HEK293 (cell line): ENCODE results near the gene SCRN1.

Experiments
- CTCF ChIA-PET: fragments of 350-600 bp; formaldehyde crosslinking; extraction: SDS; loops from one replicate; lab custom pipeline; 2021; ENCODE audit warnings: antibody characterized with exemption; lab: Yijun Ruan, JAX
- POLR2A ChIA-PET: fragments of 300-600 bp; formaldehyde crosslinking; extraction: SDS; loops from one replicate; lab custom pipeline; 2020; ENCODE audit warnings: antibody characterized with exemption, inconsistent platforms; lab: Yijun Ruan, JAX
- H3K27ac ChIP-seq: fragments of 200-500 bp; sonication (Bioruptor generic); 2 replicates; pipeline ENCODE4 v1.5.1; 2014; ENCODE audit warnings: low read depth, low read length, control low read depth, inconsistent platforms; ENCODE audit errors: extremely low read depth
- H3K36me3 ChIP-seq, 2 experiments: fragments of 200-500 bp in 1 of 2; sonication (Bioruptor generic) in 1 of 2; 1 replicate in 1 of 2; 2 replicates in 1 of 2; pipeline ENCODE4 v1.5.1; 2014 to 2017; ENCODE audit warnings: inconsistent platforms in 2 of 2, low read length in 2 of 2; ENCODE audit not compliant: control insufficient read depth in 2 of 2, insufficient read depth in 1 of 2
- H3K4me1 ChIP-seq: fragments of 200-500 bp; sonication (Bioruptor generic); 2 replicates; pipeline ENCODE4 v1.5.1; 2014; ENCODE audit warnings: mild to moderate bottlenecking, low read length, inconsistent platforms; ENCODE audit not compliant: control insufficient read depth, insufficient read depth
- H3K4me3 ChIP-seq: 2 replicates; pipeline ENCODE4 v1.5.1; 2011; ENCODE audit warnings: low read depth, mild to moderate bottlenecking, control low read depth, low read length, moderate library complexity
- H3K9me3 ChIP-seq: fragments of 200-500 bp; sonication (Bioruptor generic); 2 replicates; pipeline ENCODE4 v1.5.1; 2014; ENCODE audit warnings: low read depth, low read length, inconsistent platforms; ENCODE audit not compliant: control insufficient read depth, insufficient read depth
- BCL6B ChIP-seq: fragments of 450-650 bp; formaldehyde crosslinking; IDR thresholded peaks from 2 replicates; pipeline ENCODE4 v1.5.1; 2017; ENCODE audit warnings: missing biosample characterization, missing genetic modification characterization
- EGR2 ChIP-seq: fragments of 450-650 bp; formaldehyde crosslinking; IDR thresholded peaks from 2 replicates; pipeline ENCODE4 v1.5.1; 2016; ENCODE audit warnings: low read depth, missing biosample characterization, missing genetic modification characterization
- KLF10 ChIP-seq: fragments of 450-650 bp; IDR thresholded peaks from 2 replicates; pipeline ENCODE4 v1.5.1; 2018; ENCODE audit warnings: missing biosample characterization, mild to moderate bottlenecking, missing genetic modification characterization
- PRDM1 ChIP-seq: fragments of 450-650 bp; formaldehyde crosslinking; IDR thresholded peaks from 2 replicates; pipeline ENCODE4; 2016; ENCODE audit warnings: missing biosample characterization, missing genetic modification characterization
- TSHZ1 ChIP-seq: fragments of 450-650 bp; formaldehyde crosslinking; IDR thresholded peaks from 2 replicates; pipeline ENCODE4 v1.5.1; 2016; ENCODE audit warnings: missing biosample characterization, missing genetic modification characterization, borderline replicate concordance
- YY1 ChIP-seq: fragments of 450-650 bp; formaldehyde crosslinking; IDR thresholded peaks from 2 replicates; pipeline ENCODE4 v1.5.1; 2018; ENCODE audit warnings: missing biosample characterization, missing genetic modification characterization
- ZBTB20 ChIP-seq: fragments of 450-650 bp; formaldehyde crosslinking; IDR thresholded peaks from 2 replicates; pipeline ENCODE4 v1.5.1; 2016; ENCODE audit warnings: missing biosample characterization, missing genetic modification characterization
- ZBTB26 ChIP-seq: fragments of 450-650 bp; formaldehyde crosslinking; optimal IDR thresholded peaks from 2 replicates; pipeline ENCODE3; 2016; ENCODE audit warnings: missing biosample characterization, mild to moderate bottlenecking, missing genetic modification characterization
- ZNF114 ChIP-seq: fragments of 450-650 bp; formaldehyde crosslinking; IDR thresholded peaks from 2 replicates; pipeline ENCODE4 v1.5.0; 2017; ENCODE audit warnings: missing biosample characterization, missing genetic modification characterization
- ZNF157 ChIP-seq: fragments of 450-650 bp; formaldehyde crosslinking; IDR thresholded peaks from 2 replicates; pipeline ENCODE4 v1.5.1; 2016; ENCODE audit warnings: missing biosample characterization, missing genetic modification characterization
- ZNF169 ChIP-seq: fragments of 450-650 bp; formaldehyde crosslinking; IDR thresholded peaks from 2 replicates; pipeline ENCODE4 v1.5.1; 2016; ENCODE audit warnings: missing biosample characterization, missing genetic modification characterization
- ZNF18 ChIP-seq: fragments of 450-650 bp; formaldehyde crosslinking; IDR thresholded peaks from 2 replicates; pipeline ENCODE4 v1.5.1; 2016; ENCODE audit warnings: missing biosample characterization, missing genetic modification characterization
- ZNF2 ChIP-seq: fragments of 450-650 bp; formaldehyde crosslinking; IDR thresholded peaks from 2 replicates; pipeline ENCODE4 v1.5.1; 2016; ENCODE audit warnings: missing biosample characterization, missing genetic modification characterization
- ZNF362 ChIP-seq: fragments of 450-650 bp; formaldehyde crosslinking; IDR thresholded peaks from 2 replicates; pipeline ENCODE4 v1.5.1; 2016; ENCODE audit warnings: missing biosample characterization, missing genetic modification characterization
- ZNF394 ChIP-seq: fragments of 450-650 bp; formaldehyde crosslinking; IDR thresholded peaks from 2 replicates; pipeline ENCODE4 v1.5.1; 2016; ENCODE audit warnings: missing biosample characterization, missing genetic modification characterization, mild to moderate bottlenecking, moderate library complexity, borderline replicate concordance
- ZNF423 ChIP-seq: fragments of 450-650 bp; formaldehyde crosslinking; IDR thresholded peaks from 2 replicates; pipeline ENCODE4 v1.5.1; 2016; ENCODE audit warnings: missing biosample characterization, missing genetic modification characterization
- ZNF548 ChIP-seq: fragments of 450-650 bp; formaldehyde crosslinking; IDR thresholded peaks from 2 replicates; pipeline ENCODE4 v1.5.1; 2016; ENCODE audit warnings: missing biosample characterization, missing genetic modification characterization
- ZNF670 ChIP-seq: fragments of 450-650 bp; formaldehyde crosslinking; IDR thresholded peaks from 2 replicates; pipeline ENCODE4 v1.5.1; 2016; ENCODE audit warnings: missing biosample characterization, missing genetic modification characterization, low read depth
- ZNF837 ChIP-seq: fragments of 450-650 bp; formaldehyde crosslinking; IDR thresholded peaks from 2 replicates; pipeline ENCODE4 v1.5.1; 2016; ENCODE audit warnings: missing biosample characterization, missing genetic modification characterization

Gene SCRN1

GRCh38 chr7:29974286-29974685, 15.3 kb downstream of the SCRN1 start:
- ChIA-PET POLR2A (interaction anchor here (0.7 kb wide), 1 partner anchor 35 kb away, joined by 8 read pairs; no protein-coding TSS in a partner anchor), CTCF (no interaction called here)
- Histone ChIP-seq H3K4me1 (0 out of 2 replicates have a peak, but pooled peaks cover 2% of the 10 kb centered on the region), H3K4me3 (no peak overlapping the region), H3K27ac (no peak overlapping the region), H3K36me3 (peaks cover 0 to 4% of the 10 kb centered on the region in 2 experiments; a peak in 1 of 3 replicates), H3K9me3 (no peaks in the 10 kb centered on the region; the same call in 1 of the 2 replicates)
- TF ChIP-seq ZNF394 (tag by site-specific recombination) (no peak), ZNF837 (tag by site-specific recombination) (no peak), ZNF670 (tag by site-specific recombination) (no peak), ZNF18 (tag by site-specific recombination) (no peak), ZNF423 (tag by site-specific recombination) (no peak), ZNF548 (tag by site-specific recombination) (no peak), ZNF362 (tag by site-specific recombination) (no peak), ZBTB26 (tag by site-specific recombination) (no peak), YY1 (tag by site-specific recombination) (no peak), TSHZ1 (tag by site-specific recombination) (no peak), ZBTB20 (tag by site-specific recombination) (no peak), ZNF114 (tag by site-specific recombination) (no peak), ZNF169 (tag by site-specific recombination) (no peak), KLF10 (no peak), EGR2 (tag by site-specific recombination) (no peak), ZNF157 (tag by site-specific recombination) (no peak), ZNF2 (tag by site-specific recombination) (no peak), PRDM1 (no peak), BCL6B (tag by site-specific recombination) (no peak)
